Prostate gland (tissue), 2 donors: ENCODE results near the gene MCM7. TPM values are rescaled to one million over a fixed set of nuclear protein-coding genes. Genes with fewer than 3 reads are reported as not detected.
A peak's percentile ranks its signal among the peaks of the same experiment; 100 is the strongest.

ENCODE experiments used
- DNase-seq: peaks from one replicate; pipeline ENCODE4 v3.0.0-alpha.2; 2019; ENCODE audit warnings: low spot score
- H3K27ac ChIP-seq, 2 donors: fragments of 200-600 bp; sonication (generic); 2 replicates each; pipeline ENCODE4 v1.5.1; 2017 to 2019
- H3K27me3 ChIP-seq: fragments of 200-600 bp; sonication (generic); replicated peaks from 2 replicates; pipeline ENCODE4 v1.5.1; 2019; ENCODE audit not compliant: insufficient read depth
- H3K36me3 ChIP-seq, 2 donors: fragments of 200-600 bp; sonication (generic); 1 replicate in 1 of 2; 2 replicates in 1 of 2; pipeline versions ENCODE4 v1.5.1 to v1.8.1; 2017 to 2019
- H3K4me1 ChIP-seq: fragments of 200-600 bp; sonication (generic); replicated peaks from 2 replicates; pipeline ENCODE4 v1.5.1; 2019
- H3K4me3 ChIP-seq, 2 donors: fragments of 200-600 bp; sonication (generic); 2 replicates each; pipeline ENCODE4 v1.5.1; 2017 to 2019
- H3K9me3 ChIP-seq: fragments of 200-600 bp; sonication (generic); 2 replicates; pipeline ENCODE4 v1.5.1; 2017
- CTCF ChIP-seq, 4 experiments: fragments of 200-600 bp in 2 of 4; fragments of 450-650 bp in 2 of 4; sonication (generic) in 2 of 4; IDR thresholded peaks; 1 replicate in 3 of 4; 2 replicates in 1 of 4; pipeline ENCODE4 v1.5.1; 2016 to 2019; ENCODE audit warnings: antibody characterized with exemption in 4 of 4, mild to moderate bottlenecking in 2 of 4, moderate library complexity in 2 of 4
- POLR2A ChIP-seq: fragments of 450-650 bp; IDR thresholded peaks from one replicate; pipeline ENCODE4 v1.6.1; 2016; ENCODE audit warnings: antibody characterized with exemption, mild to moderate bottlenecking
- POLR2AphosphoS5 ChIP-seq: sonication (generic); formaldehyde crosslinking; IDR thresholded peaks from one replicate; pipeline ENCODE4 v1.6.1; 2017; ENCODE audit warnings: antibody characterized with exemption
- WGBS: methylation state at CpG from one replicate; pipeline ENCODE4 v1.1.5; 2018; 5-methylcytosine and 5-hydroxymethylcytosine counted together
- intact Hi-C: fragments of 100-400 bp; cut with DNase I; formaldehyde crosslinking; loops from one replicate; pipeline ENCODE4 v1.14.2; 2022
- total RNA-seq, 2 donors: library from RNA; depleted of rRNA; stranded (reverse); fragments of >200 nt; gene quantifications; one replicate each; pipeline ENCODE4 v1.1.0, GENCODE V29; 2016

The MCM7 gene
- total RNA-seq, 2 donors from 2014 or later: 47.5 to 68.7 TPM

GRCh38 chr7:100087055-100087750 lies 14.0 kb downstream of the MCM7 start:
- Histone ChIP-seq H3K36me3 (peaks cover 0 to 13% of the 10 kb centered on the region in 2 donors), H3K9me3 (no peaks in the 10 kb centered on the region), H3K27ac (no peak overlapping the region), H3K4me3 (no peak overlapping the region), H3K4me1 (peaks cover 4% of the 10 kb centered on the region), H3K27me3 (no peaks in the 10 kb centered on the region)
- intact Hi-C loops: loop anchor here (5.0 kb wide), 1 partner anchor 40 kb away; the partner anchor contains the start of gene MBLAC1
- 84% methylated on average over 10 of the region's 10 CpGs for WGBS
- no peak for TF ChIP-seq CTCF (IDR thresholded peaks at IDR 0.05)
- TF ChIP-seq POLR2AphosphoS5: no peak
- no peak for DNase-seq

GRCh38 chr7:100085515-100085914 lies 15.7 kb downstream of the MCM7 start:
- Histone ChIP-seq H3K4me3 (no peak overlapping the region), H3K27me3 (no peaks in the 10 kb centered on the region), H3K9me3 (no peaks in the 10 kb centered on the region), H3K36me3 (no peaks in the 10 kb centered on the region), H3K27ac (no peak overlapping the region), H3K4me1 (peaks cover 6% of the 10 kb centered on the region)
- intact Hi-C loops: loop anchor here (5.0 kb wide), 1 partner anchor 42 kb away; the partner anchor contains the start of gene MBLAC1
- DNase-seq: no peak
- WGBS: 58% methylated on average over 3 of the region's 3 CpGs
- TF ChIP-seq POLR2A (no peak), CTCF (IDR thresholded peaks at IDR 0.05) (no peak), POLR2AphosphoS5 (no peak)

- Histone ChIP-seq H3K4me1 (peaks cover 10% of the 10 kb centered on the region), H3K27ac (peak overlapping the region in 1 of 2 donors; percentile 82), H3K36me3 (no peaks in the 10 kb centered on the region)
Observed at GRCh38 chr7:100082978-100083377, 18.2 kb downstream of the MCM7 start.

GRCh38 chr7:100081535-100082102 lies 19.6 kb downstream of the MCM7 start, which contains the start of gene ZNF3:
Gene ZNF3, minus strand, starts transcription at chr7:100081723. Its CDS starts 4,366 bp downstream, at chr7:100077357.
- H3K9me3 ChIP-seq: no peaks in the 10 kb centered on the region
- 1% methylated on average over 52 of the region's 55 CpGs for WGBS
- H3K27ac ChIP-seq: peak within 1 kb of the TSS; percentile 76 to 82
- TF ChIP-seq POLR2AphosphoS5 (peak; percentile 98), POLR2A (peak; percentile 32), CTCF (IDR thresholded peaks at IDR 0.05) (peak; percentile 94 to 98 (median 97))
- intact Hi-C loops: loop anchor here (2.0 kb wide), 2 partner anchors 67 to 87 kb away; partner anchors contain the start of gene ZKSCAN1
- no peaks in the 10 kb centered on the region for H3K27me3 ChIP-seq
- DNase-seq: peak; percentile 98
- H3K36me3 ChIP-seq: no peaks in the 10 kb centered on the region
- H3K4me3 ChIP-seq: peak within 1 kb of the TSS; percentile 67 to 93
- H3K4me1 ChIP-seq: peaks cover 10% of the 10 kb centered on the region

More at GRCh38 chr7:100082978-100083377, 18.2 kb downstream of the MCM7 start:
- WGBS: 60% methylated on average over 4 of the region's 4 CpGs
- H3K9me3 ChIP-seq: no peaks in the 10 kb centered on the region
- H3K4me3 ChIP-seq: no peak overlapping the region
- no peak for DNase-seq
- TF ChIP-seq POLR2A: no peak
- TF ChIP-seq CTCF (IDR thresholded peaks at IDR 0.05): no peak
- TF ChIP-seq POLR2AphosphoS5: no peak
- intact Hi-C loops: no loop called here
- H3K27me3 ChIP-seq: no peaks in the 10 kb centered on the region
